Natural killer cell treated with Interleukin-12 subunit alpha and Interleukin-12 subunit beta and Interleukin-15 and Interleukin-18, amount 100 ng/mL, for 72 hours (primary cell): ENCODE measurements around the gene CALML5. TPM values are rescaled to one million over a fixed set of nuclear protein-coding genes. Genes with fewer than 3 reads are reported as not detected.
A peak's percentile ranks its signal among the peaks of the same experiment; 100 is the strongest.
"Not testable (repeated sequence)": the region's sequence is repeated elsewhere in the genome, so short reads cannot be mapped to it uniquely, and the experiment has no call there.

ENCODE experiments used
- ATAC-seq, 2 donors: fragments of 150-1000 bp; cut with Tn5 transposase in 1 of 2; sonication (Bioruptor Pico), chemical (Tn5 transposase) in 1 of 2; 2 replicates each; pipeline ENCODE4 v1.10.0; 2021
- DNase-seq: peaks from one replicate; pipeline ENCODE4 v3.0.0; 2022; ENCODE audit warnings: low spot score
- H3K27ac Mint-ChIP-seq, 2 donors: 1 replicate in 1 of 2; 2 replicates in 1 of 2; pipeline ENCODE4 v1.8.0; 2022; ENCODE audit warnings: mixed read lengths in 2 of 2, mild to moderate bottlenecking in 1 of 2, moderate library complexity in 1 of 2
- H3K27me3 Mint-ChIP-seq, 2 donors: 1 replicate in 1 of 2; 2 replicates in 1 of 2; pipeline ENCODE4 v1.8.0; 2022; ENCODE audit warnings: mixed read lengths in 2 of 2
- H3K36me3 Mint-ChIP-seq: one replicate; pipeline ENCODE4 v1.8.0; 2022; ENCODE audit warnings: mixed read lengths
- H3K4me1 Mint-ChIP-seq, 2 donors: 1 replicate in 1 of 2; 2 replicates in 1 of 2; pipeline ENCODE4 v1.8.0; 2022; ENCODE audit warnings: low read depth in 2 of 2, mixed read lengths in 2 of 2, mild to moderate bottlenecking in 1 of 2
- H3K4me3 Mint-ChIP-seq: one replicate; pipeline ENCODE4 v1.8.0; 2022; ENCODE audit warnings: mixed read lengths
- H3K9me3 Mint-ChIP-seq: 2 replicates; pipeline ENCODE4 v1.8.0; 2022; ENCODE audit warnings: mixed read lengths
- total RNA-seq, 2 donors: library from RNA; stranded (reverse); gene quantifications; one replicate each; pipeline ENCODE4 v1.2.3, GENCODE V29; 2022

Gene CALML5
- total RNA-seq, 2 donors from 2014 or later = not detected

DNA sequence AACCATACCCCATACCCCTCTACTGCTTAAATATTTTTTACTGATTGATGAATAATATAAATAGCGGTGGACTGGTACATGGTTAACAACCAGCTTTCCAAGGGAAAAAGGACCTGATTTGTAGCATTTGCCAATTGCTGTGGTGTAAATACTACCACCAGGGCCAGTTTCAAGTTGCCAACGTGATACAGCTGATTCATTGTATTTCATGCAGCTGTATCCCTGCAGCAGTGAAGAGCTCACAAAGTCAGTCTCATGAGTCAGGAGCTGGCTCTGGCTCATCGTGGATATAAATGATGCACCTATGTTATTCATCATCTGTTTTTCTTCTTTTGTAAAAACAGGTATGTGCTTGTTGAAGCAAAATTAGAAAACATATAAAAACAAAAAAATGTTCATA lies 15.2 kb downstream of the CALML5 start:
- Mint-ChIP-seq H3K4me1 (no peaks in the 10 kb centered on the region), H3K27ac (no peak overlapping the region), H3K9me3 (no peaks in the 10 kb centered on the region), H3K4me3 (no peak overlapping the region), H3K36me3 (no peaks in the 10 kb centered on the region), H3K27me3 (peaks cover 3 to 13% of the 10 kb centered on the region in 2 donors)
- ATAC-seq = no peak
- DNase-seq = no peak

DNA sequence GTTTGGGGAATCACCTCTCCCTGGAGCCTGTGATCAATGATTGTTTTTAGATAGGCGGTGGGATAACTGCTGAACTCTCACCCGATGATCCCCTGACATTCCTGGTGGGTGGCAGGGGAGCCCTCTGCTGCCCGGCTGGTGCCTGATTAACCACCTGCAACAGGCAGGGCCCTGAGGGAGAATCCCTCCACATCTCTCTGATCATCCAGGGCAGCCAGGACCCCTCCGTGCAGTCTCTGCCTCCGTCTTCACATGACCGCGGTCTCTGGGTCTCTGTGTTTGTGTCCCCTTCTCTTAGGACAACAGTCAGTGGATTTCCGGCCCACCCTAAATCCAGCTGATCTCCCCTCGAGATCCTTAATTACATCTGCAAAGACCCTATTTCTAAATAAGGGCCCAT lies 17.4 kb downstream of the CALML5 start:
- H3K4me3 Mint-ChIP-seq = no peak overlapping the region
- no peak overlapping the region for H3K27ac Mint-ChIP-seq
- H3K9me3 Mint-ChIP-seq = no peaks in the 10 kb centered on the region
- ATAC-seq (no peak), DNase-seq (no peak)
- no peaks in the 10 kb centered on the region for H3K36me3 Mint-ChIP-seq
- no peaks in the 10 kb centered on the region for H3K4me1 Mint-ChIP-seq
- peaks cover 3 to 13% of the 10 kb centered on the region in 2 donors for H3K27me3 Mint-ChIP-seq

- Mint-ChIP-seq H3K36me3 (no peaks in the 10 kb centered on the region), H3K9me3 (no peaks in the 10 kb centered on the region), H3K4me3 (no peak overlapping the region), H3K4me1 (no peaks in the 10 kb centered on the region), H3K27me3 (peaks cover 3 to 13% of the 10 kb centered on the region in 2 donors), H3K27ac (no peak overlapping the region)
- ATAC-seq (no peak), DNase-seq (no peak)
Measured at GRCh38 chr10:5481121-5481520, 18.2 kb downstream of the CALML5 start.

- no peaks in the 10 kb centered on the region for H3K9me3 Mint-ChIP-seq
- no peak for DNase-seq
- H3K27ac Mint-ChIP-seq = no peak overlapping the region
- no peaks in the 10 kb centered on the region for H3K36me3 Mint-ChIP-seq
- no peak overlapping the region for H3K4me3 Mint-ChIP-seq
- H3K4me1 Mint-ChIP-seq = no peaks in the 10 kb centered on the region
- peak in 1 of 2 donors; percentile 18 for ATAC-seq
- H3K27me3 Mint-ChIP-seq = peaks cover 3 to 13% of the 10 kb centered on the region in 2 donors
Measured at GRCh38 chr10:5480162-5480941, 19.0 kb downstream of the CALML5 start.

- no peaks in the 10 kb centered on the region for H3K9me3 Mint-ChIP-seq
- no peak overlapping the region for H3K4me3 Mint-ChIP-seq
- no peak overlapping the region for H3K27ac Mint-ChIP-seq
- ATAC-seq = peak; percentile 45 to 46
- no peaks in the 10 kb centered on the region for H3K36me3 Mint-ChIP-seq
- DNase-seq = no peak
- H3K27me3 Mint-ChIP-seq = peaks cover 3 to 13% of the 10 kb centered on the region in 2 donors
- no peaks in the 10 kb centered on the region for H3K4me1 Mint-ChIP-seq
Measured at GRCh38 chr10:5479481-5480161, 19.7 kb downstream of the CALML5 start.

GRCh38 chr10:5478694-5479305 lies 20.6 kb downstream of the CALML5 start:
- ATAC-seq (peak in 1 of 2 donors; percentile 45), DNase-seq (no peak)
- H3K27ac Mint-ChIP-seq = no peak overlapping the region
- peaks cover 5 to 13% of the 10 kb centered on the region in 2 donors for H3K27me3 Mint-ChIP-seq
- H3K4me1 Mint-ChIP-seq = no peaks in the 10 kb centered on the region
- H3K9me3 Mint-ChIP-seq = no peaks in the 10 kb centered on the region
- H3K4me3 Mint-ChIP-seq = no peak overlapping the region
- no peaks in the 10 kb centered on the region for H3K36me3 Mint-ChIP-seq

- Mint-ChIP-seq H3K27me3 (peaks cover 5 to 13% of the 10 kb centered on the region in 2 donors), H3K4me3 (no peak overlapping the region), H3K27ac (no peak overlapping the region), H3K36me3 (no peaks in the 10 kb centered on the region), H3K4me1 (no peaks in the 10 kb centered on the region), H3K9me3 (no peaks in the 10 kb centered on the region)
- no peak for DNase-seq
- peak; percentile 17 to 57 for ATAC-seq
Measured at GRCh38 chr10:5477948-5478693, 21.2 kb downstream of the CALML5 start.

DNA sequence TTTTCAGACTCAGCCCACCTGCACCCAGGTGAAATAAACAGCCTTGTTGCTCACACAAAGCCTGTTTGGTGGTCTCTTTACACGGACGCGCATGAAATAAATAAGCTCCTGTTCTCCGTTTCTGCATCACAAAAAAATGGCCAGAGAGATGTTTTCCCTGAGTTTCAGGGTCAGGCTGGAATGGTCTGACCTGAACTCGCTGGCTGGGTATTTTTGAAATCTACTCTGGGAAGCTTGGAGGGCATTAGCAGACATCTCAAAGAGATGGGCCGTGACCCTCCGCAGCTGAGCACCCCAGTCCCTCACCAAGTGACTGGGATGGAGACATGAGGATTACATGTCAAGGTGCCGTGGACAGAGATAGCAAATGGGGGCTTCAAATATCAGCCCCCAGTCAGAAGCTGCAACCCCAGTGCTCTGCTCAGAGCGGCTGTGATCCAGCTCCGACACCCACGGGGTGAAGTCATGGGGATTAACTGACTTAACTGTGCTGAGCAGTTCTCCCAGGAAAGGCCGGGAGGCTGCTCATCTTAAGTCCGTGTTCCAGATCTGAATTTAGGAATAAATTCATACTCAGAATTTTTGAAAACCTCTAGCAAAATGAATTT lies 22.3 kb downstream of the CALML5 start:
- Mint-ChIP-seq H3K27ac (no peak overlapping the region), H3K4me3 (no peak overlapping the region), H3K9me3 (no peaks in the 10 kb centered on the region), H3K27me3 (peaks cover 5 to 10% of the 10 kb centered on the region in 2 donors), H3K36me3 (no peaks in the 10 kb centered on the region), H3K4me1 (no peaks in the 10 kb centered on the region)
- ATAC-seq = no peak
- no peak for DNase-seq

DNA sequence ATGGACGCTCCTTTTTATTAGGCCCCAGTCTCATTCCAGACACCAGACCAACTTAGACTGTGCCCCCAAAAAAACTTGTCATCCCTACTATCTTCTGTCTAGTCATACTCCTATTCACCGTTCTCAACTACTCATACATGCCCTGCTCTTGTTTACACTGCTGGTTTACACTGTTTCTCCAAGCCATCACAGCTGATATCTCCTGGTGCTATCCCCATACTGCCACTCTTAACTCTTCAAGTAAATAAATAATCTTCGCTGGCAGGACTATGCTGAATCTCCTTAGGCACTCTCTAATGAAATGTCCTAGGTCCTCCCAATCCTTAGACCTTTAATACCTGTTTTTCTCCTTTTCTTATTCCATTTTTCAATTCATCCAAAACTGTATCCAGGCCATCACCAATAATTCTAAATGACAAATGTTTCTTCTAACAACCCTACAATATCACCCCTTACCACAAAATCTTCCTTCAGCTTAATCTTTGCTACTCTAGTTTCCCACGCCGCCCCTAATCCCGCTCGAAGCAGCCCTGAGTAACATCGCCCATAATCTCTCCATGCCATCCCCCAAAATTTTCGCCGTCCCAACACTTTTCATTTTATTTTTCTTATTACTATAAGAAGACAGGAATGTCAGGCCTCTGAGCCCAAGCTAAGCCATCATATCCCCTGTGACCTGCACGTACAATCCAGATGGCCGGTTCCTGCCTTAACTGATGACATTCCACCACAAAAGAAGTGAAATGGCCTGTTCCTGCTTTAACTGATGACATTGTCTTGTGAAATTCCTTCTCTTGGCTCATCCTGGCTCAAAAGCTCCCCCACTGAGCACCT lies 23.2 kb downstream of the CALML5 start:
- not testable (repeated sequence) for H3K9me3 Mint-ChIP-seq, H3K4me1 Mint-ChIP-seq, H3K27ac Mint-ChIP-seq, ATAC-seq, H3K36me3 Mint-ChIP-seq, H3K4me3 Mint-ChIP-seq, DNase-seq
- peaks cover 8 to 11% of the 10 kb centered on the region in 2 donors for H3K27me3 Mint-ChIP-seq

DNA sequence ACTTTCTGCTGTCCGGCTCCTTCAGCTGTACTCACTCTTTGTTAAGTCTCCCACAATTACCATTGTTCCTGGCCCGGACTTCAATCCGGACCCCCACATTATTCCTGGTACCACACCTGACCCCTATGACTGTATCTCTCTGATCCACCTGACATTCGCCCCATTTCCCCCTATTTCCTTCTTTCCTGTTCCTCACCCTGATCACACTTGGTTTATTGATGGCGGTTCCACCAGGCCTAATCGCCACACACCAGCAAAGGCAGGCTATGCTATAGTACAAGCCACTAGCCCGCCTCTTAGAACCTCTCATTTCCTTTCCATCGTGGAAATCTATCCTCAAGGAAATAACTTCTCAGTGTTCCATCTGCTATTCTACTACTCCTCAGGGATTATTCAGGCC lies 24.3 kb downstream of the CALML5 start:
- H3K36me3 Mint-ChIP-seq, H3K4me1 Mint-ChIP-seq, ATAC-seq, H3K9me3 Mint-ChIP-seq, H3K27me3 Mint-ChIP-seq, H3K27ac Mint-ChIP-seq, DNase-seq, H3K4me3 Mint-ChIP-seq: not testable (repeated sequence)

DNA sequence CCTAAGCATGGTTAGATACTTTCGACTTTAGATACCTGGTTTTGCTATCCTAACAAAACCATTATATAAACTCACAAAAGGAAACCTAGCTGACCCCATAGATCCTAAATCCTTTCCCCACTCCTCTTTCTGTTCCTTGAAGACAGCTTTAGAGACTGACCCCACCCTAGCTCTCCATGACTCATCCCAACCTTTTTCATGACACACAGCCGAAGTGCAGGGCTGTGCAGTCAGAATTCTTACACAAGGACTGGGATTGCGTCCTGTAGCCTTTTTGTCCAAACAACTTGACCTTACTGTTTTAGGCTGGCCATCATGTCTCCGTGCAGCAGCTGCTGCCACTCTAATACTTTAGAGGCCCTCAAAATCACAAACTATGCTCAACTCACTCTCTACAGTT lies 24.7 kb downstream of the CALML5 start:
- not testable (repeated sequence) for H3K4me3 Mint-ChIP-seq, ATAC-seq, H3K9me3 Mint-ChIP-seq, DNase-seq, H3K4me1 Mint-ChIP-seq, H3K27ac Mint-ChIP-seq, H3K36me3 Mint-ChIP-seq, H3K27me3 Mint-ChIP-seq

GRCh38 chr10:5470062-5470751 lies 29.2 kb downstream of the CALML5 start:
- H3K4me1 Mint-ChIP-seq = no peaks in the 10 kb centered on the region
- DNase-seq (no peak), ATAC-seq (peak in 1 of 2 donors; percentile 29)
- no peak overlapping the region for H3K27ac Mint-ChIP-seq
- H3K27me3 Mint-ChIP-seq = peaks cover 6 to 8% of the 10 kb centered on the region in 2 donors
- no peaks in the 10 kb centered on the region for H3K9me3 Mint-ChIP-seq
- no peaks in the 10 kb centered on the region for H3K36me3 Mint-ChIP-seq
- H3K4me3 Mint-ChIP-seq = no peak overlapping the region
